Muscle of leg (tissue), 11 donors: Measurements from ENCODE around the gene TRPM3. TPM values are rescaled to one million over a fixed set of nuclear protein-coding genes. Genes with fewer than 3 reads are reported as not detected.

Experiments used
- DNase-seq: peaks from one replicate; pipeline ENCODE4 v3.0.0; 2013
- H3K27ac ChIP-seq: one replicate; pipeline ENCODE4 v1.5.1; 2013; ENCODE audit warnings: mild to moderate bottlenecking, low read length, control low read depth
- H3K27me3 ChIP-seq: one replicate; pipeline ENCODE4 v1.6.1; 2013; ENCODE audit warnings: low read length; ENCODE audit not compliant: control insufficient read depth, insufficient read depth
- H3K36me3 ChIP-seq: one replicate; pipeline ENCODE4 v1.6.1; 2013; ENCODE audit warnings: low read length; ENCODE audit not compliant: control insufficient read depth, insufficient read depth
- H3K4me1 ChIP-seq: one replicate; pipeline ENCODE4 v1.6.1; 2013; ENCODE audit warnings: low read length; ENCODE audit not compliant: control insufficient read depth, insufficient read depth
- H3K4me3 ChIP-seq: one replicate; pipeline ENCODE4 v1.5.1; 2013; ENCODE audit warnings: low read length, control low read depth
- H3K9me3 ChIP-seq: replicated peaks from 2 replicates; pipeline ENCODE4 v1.6.1; 2013; ENCODE audit warnings: low read depth, low read length; ENCODE audit not compliant: control insufficient read depth
- WGBS: methylation state at CpG from one replicate; pipeline ENCODE4 v1.1.5; 2013; ENCODE audit warnings: missing lambda C conversion rate; ENCODE audit not compliant: insufficient coverage; 5-methylcytosine and 5-hydroxymethylcytosine counted together
- polyA plus RNA-seq, 8 donors: library from polyadenylated mRNA; unstranded; fragments of 120-200 nt; gene quantifications; one replicate each; pipeline versions ENCODE4 v1.2.1 to v1.2.3, GENCODE V29; 2013; ENCODE audit warnings: inconsistent platforms in 1 of 8, low replicate concordance in 1 of 8; ENCODE audit not compliant: insufficient read length in 8 of 8, insufficient read depth in 1 of 8
- total RNA-seq: library from RNA; stranded (reverse); fragments of 120-200 nt; gene quantifications from one replicate; pipeline ENCODE4 v1.2.4, GENCODE V29; 2013

The TRPM3 gene
- total and polyA plus RNA-seq, 9 donors, result 0.14 to 0.66 (median 0.31) TPM

GRCh38 chr9:71071633-71072032 is 49.8 kb downstream of the TRPM3 start:
- Histone ChIP-seq H3K27ac (no peak overlapping the region), H3K27me3 (no peaks in the 10 kb centered on the region), H3K9me3 (no peaks in the 10 kb centered on the region), H3K4me1 (no peaks in the 10 kb centered on the region), H3K36me3 (no peaks in the 10 kb centered on the region), H3K4me3 (no peak overlapping the region)
- no CpG with 5 or more reads among the region's 1 CpG for WGBS
- DNase-seq, result no peak

- Histone ChIP-seq H3K9me3 (no peaks in the 10 kb centered on the region), H3K27ac (no peak overlapping the region), H3K4me1 (no peaks in the 10 kb centered on the region), H3K4me3 (no peak overlapping the region), H3K36me3 (no peaks in the 10 kb centered on the region), H3K27me3 (no peaks in the 10 kb centered on the region)
- DNase-seq, result no peak
- 90% methylated on average over 2 of the region's 2 CpGs for WGBS
These were observed 62.8 kb downstream of the TRPM3 start for GRCh38 chr9:71058660-71059059.

GRCh38 chr9:71052287-71052686 is 69.1 kb downstream of the TRPM3 start:
- H3K9me3 ChIP-seq, result no peaks in the 10 kb centered on the region
- no peak overlapping the region for H3K4me3 ChIP-seq
- WGBS, result 59% methylated on average over 3 of the region's 4 CpGs

GRCh38 chr9:71048280-71048679 is 73.1 kb downstream of the TRPM3 start:
- no peak overlapping the region for H3K27ac ChIP-seq
- H3K4me1 ChIP-seq, result no peaks in the 10 kb centered on the region
- H3K36me3 ChIP-seq, result no peaks in the 10 kb centered on the region
- no CpG with 5 or more reads among the region's 4 CpGs for WGBS
- DNase-seq, result no peak
- H3K9me3 ChIP-seq, result no peaks in the 10 kb centered on the region
- no peak overlapping the region for H3K4me3 ChIP-seq
- H3K27me3 ChIP-seq, result no peaks in the 10 kb centered on the region

More at GRCh38 chr9:71052287-71052686, 69.1 kb downstream of the TRPM3 start:
- no peaks in the 10 kb centered on the region for H3K36me3 ChIP-seq
- no peak overlapping the region for H3K27ac ChIP-seq
- no peaks in the 10 kb centered on the region for H3K4me1 ChIP-seq
- DNase-seq, result no peak
- H3K27me3 ChIP-seq, result no peaks in the 10 kb centered on the region

- DNase-seq, result no peak
- H3K4me1 ChIP-seq, result no peaks in the 10 kb centered on the region
- no peak overlapping the region for H3K27ac ChIP-seq
- no peak overlapping the region for H3K4me3 ChIP-seq
- H3K36me3 ChIP-seq, result no peaks in the 10 kb centered on the region
- no CpG with 5 or more reads among the region's 3 CpGs for WGBS
- no peaks in the 10 kb centered on the region for H3K9me3 ChIP-seq
- no peaks in the 10 kb centered on the region for H3K27me3 ChIP-seq
These were observed 78.9 kb downstream of the TRPM3 start for GRCh38 chr9:71042448-71042990.

- H3K4me3 ChIP-seq, result no peak overlapping the region
- H3K27me3 ChIP-seq, result no peaks in the 10 kb centered on the region
- no peaks in the 10 kb centered on the region for H3K36me3 ChIP-seq
- H3K9me3 ChIP-seq, result no peaks in the 10 kb centered on the region
- 91% methylated on average over 4 of the region's 4 CpGs for WGBS
- no peak for DNase-seq
- H3K4me1 ChIP-seq, result no peaks in the 10 kb centered on the region
- no peak overlapping the region for H3K27ac ChIP-seq
These were observed 83.9 kb downstream of the TRPM3 start for GRCh38 chr9:71037521-71037920.

GRCh38 chr9:71036501-71036900 is 84.9 kb downstream of the TRPM3 start:
- Histone ChIP-seq H3K9me3 (no peaks in the 10 kb centered on the region), H3K36me3 (no peaks in the 10 kb centered on the region), H3K4me1 (no peaks in the 10 kb centered on the region), H3K27me3 (no peaks in the 10 kb centered on the region), H3K27ac (no peak overlapping the region), H3K4me3 (no peak overlapping the region)
- DNase-seq, result peak; percentile 43
- 0% methylated on average over 1 of the region's 4 CpGs for WGBS

- Histone ChIP-seq H3K27ac (no peak overlapping the region), H3K4me1 (no peaks in the 10 kb centered on the region), H3K9me3 (no peaks in the 10 kb centered on the region), H3K36me3 (no peaks in the 10 kb centered on the region), H3K4me3 (no peak overlapping the region), H3K27me3 (no peaks in the 10 kb centered on the region)
- no peak for DNase-seq
These were observed 88.6 kb downstream of the TRPM3 start for GRCh38 chr9:71032779-71033178.

- WGBS, result 68% methylated on average over 2 of the region's 2 CpGs
- H3K27me3 ChIP-seq, result no peaks in the 10 kb centered on the region
These were observed 95.7 kb downstream of the TRPM3 start for GRCh38 chr9:71025728-71026127.

GRCh38 chr9:71025201-71025600 is 96.2 kb downstream of the TRPM3 start:
- 80% methylated on average over 1 of the region's 6 CpGs for WGBS
- no peak overlapping the region for H3K27ac ChIP-seq
- H3K9me3 ChIP-seq, result no peaks in the 10 kb centered on the region
- DNase-seq, result peak; percentile 11
- H3K27me3 ChIP-seq, result no peaks in the 10 kb centered on the region
- H3K36me3 ChIP-seq, result no peaks in the 10 kb centered on the region
- no peaks in the 10 kb centered on the region for H3K4me1 ChIP-seq
- no peak overlapping the region for H3K4me3 ChIP-seq

More at GRCh38 chr9:71025728-71026127, 95.7 kb downstream of the TRPM3 start:
- Histone ChIP-seq H3K9me3 (no peaks in the 10 kb centered on the region), H3K4me1 (no peaks in the 10 kb centered on the region), H3K36me3 (no peaks in the 10 kb centered on the region), H3K27ac (no peak overlapping the region), H3K4me3 (no peak overlapping the region)
- no peak for DNase-seq

GRCh38 chr9:71010258-71010657 is 111.2 kb downstream of the TRPM3 start:
- no peaks in the 10 kb centered on the region for H3K4me1 ChIP-seq
- H3K36me3 ChIP-seq, result no peaks in the 10 kb centered on the region
- no peaks in the 10 kb centered on the region for H3K27me3 ChIP-seq
- peaks cover under 1% of the 10 kb centered on the region for H3K9me3 ChIP-seq
- no CpG with 5 or more reads among the region's 3 CpGs for WGBS
- H3K4me3 ChIP-seq, result no peak overlapping the region
- H3K27ac ChIP-seq, result no peak overlapping the region
- DNase-seq, result no peak
